IMR-90 (cell line): Measurements from ENCODE around the gene AASS. TPM values are rescaled to one million over a fixed set of nuclear protein-coding genes. Genes with fewer than 3 reads are reported as not detected.
"Not testable (repeated sequence)": the region's sequence is repeated elsewhere in the genome, so short reads cannot be mapped to it uniquely, and the experiment has no call there.

Source experiments
- ATAC-seq: fragments of 200-7000 bp; cut with Tn5 transposase; 2 replicates; pipeline ENCODE4 v1.9.1; 2020; ENCODE audit warnings: low read depth, mild to moderate bottlenecking, moderate library complexity
- BruUV-seq: library from RNA; stranded (reverse); fragments of 400-500 nt; replicated peaks from 2 replicates; lab custom pipeline; 2021; lab: Mats Ljungman, UMichigan
- CTCF ChIA-PET: fragments of 300-600 bp; formaldehyde crosslinking; extraction: SDS; loops from one replicate; lab custom pipeline; 2021; ENCODE audit warnings: antibody characterized with exemption; lab: Yijun Ruan, JAX
- POLR2A ChIA-PET: fragments of 300-600 bp; sonication (Branson Sonifier 250); formaldehyde crosslinking; loops from one replicate; lab custom pipeline; 2022; ENCODE audit warnings: antibody characterized with exemption; ENCODE audit not compliant: unreplicated experiment; lab: Charles Lee
- DNase-seq: peaks from one replicate; pipeline ENCODE4 v3.0.0; 2013
- H2AFZ ChIP-seq: replicated peaks from 2 replicates; pipeline ENCODE3; 2013; ENCODE audit warnings: low read length, mild to moderate bottlenecking; ENCODE audit not compliant: poor library complexity
- H2AK5ac ChIP-seq: 2 replicates; pipeline ENCODE4 v1.6.1; 2013; ENCODE audit warnings: low read depth, low read length, inconsistent platforms
- H2AK9ac ChIP-seq: replicated peaks from 2 replicates; pipeline ENCODE3; 2013; ENCODE audit warnings: mild to moderate bottlenecking, low read depth, low read length, moderate library complexity; ENCODE audit not compliant: poor library complexity
- H2BK120ac ChIP-seq: 2 replicates; pipeline ENCODE4 v1.6.1; 2013; ENCODE audit warnings: low read depth, low read length, inconsistent platforms
- H2BK15ac ChIP-seq: 3 replicates; pipeline ENCODE4 v1.6.1; 2013; ENCODE audit warnings: low read depth, low read length, inconsistent platforms
- H2BK20ac ChIP-seq: 2 replicates; pipeline ENCODE4 v1.6.1; 2013; ENCODE audit warnings: low read depth, mild to moderate bottlenecking, inconsistent platforms, low read length, moderate library complexity
- H2BK5ac ChIP-seq: 2 replicates; pipeline ENCODE4 v1.6.1; 2013; ENCODE audit warnings: mild to moderate bottlenecking, low read depth, low read length, inconsistent platforms; ENCODE audit not compliant: poor library complexity, severe bottlenecking
- H3K14ac ChIP-seq: replicated peaks from 2 replicates; pipeline ENCODE4 v1.6.1; 2013; ENCODE audit warnings: low read depth, low read length, inconsistent platforms
- H3K18ac ChIP-seq: 2 replicates; pipeline ENCODE4 v1.6.1; 2013; ENCODE audit warnings: low read depth, low read length, control low read depth
- H3K23ac ChIP-seq: 2 replicates; pipeline ENCODE4 v1.6.1; 2013; ENCODE audit warnings: low read depth, low read length, inconsistent platforms
- H3K27ac ChIP-seq: 2 replicates; pipeline ENCODE4 v1.5.1; 2013; ENCODE audit warnings: mild to moderate bottlenecking, control low read depth, low read length; ENCODE audit not compliant: insufficient read depth
- H3K27me3 ChIP-seq: 2 replicates; pipeline ENCODE4 v1.6.1; 2013; ENCODE audit warnings: low read length; ENCODE audit not compliant: control insufficient read depth, insufficient read depth
- H3K36me3 ChIP-seq: 2 replicates; pipeline ENCODE4 v1.6.1; 2013; ENCODE audit warnings: low read length, mixed read lengths; ENCODE audit not compliant: control insufficient read depth, insufficient read depth
- H3K4ac ChIP-seq: 2 replicates; pipeline ENCODE4 v1.6.1; 2013; ENCODE audit warnings: low read depth, low read length, inconsistent platforms
- H3K4me1 ChIP-seq: 2 replicates; pipeline ENCODE4 v1.6.1; 2013; ENCODE audit warnings: low read length, mixed read lengths; ENCODE audit not compliant: control insufficient read depth, insufficient read depth
- H3K4me2 ChIP-seq: 2 replicates; pipeline ENCODE4 v1.6.1; 2013; ENCODE audit warnings: low read depth, mild to moderate bottlenecking, control low read depth, low read length, moderate library complexity
- H3K4me3 ChIP-seq: 2 replicates; pipeline ENCODE4 v1.5.1; 2013; ENCODE audit warnings: low read depth, mild to moderate bottlenecking, control low read depth, low read length, moderate library complexity; ENCODE audit not compliant: insufficient read depth
- H3K56ac ChIP-seq: 2 replicates; pipeline ENCODE4 v1.6.1; 2013; ENCODE audit warnings: low read length, inconsistent platforms; ENCODE audit not compliant: insufficient read depth; ENCODE audit errors: extremely low read depth
- H3K79me1 ChIP-seq, 2 experiments: 2 replicates each; pipeline ENCODE4 v1.6.1; 2013; ENCODE audit warnings: low read length in 2 of 2, inconsistent platforms in 1 of 2, low read depth in 1 of 2
- H3K9ac ChIP-seq: 2 replicates; pipeline ENCODE4 v1.6.1; 2013; ENCODE audit warnings: low read depth, low read length, control low read depth
- H3K9me1 ChIP-seq: 2 replicates; pipeline ENCODE4 v1.6.1; 2013; ENCODE audit warnings: low read length, inconsistent platforms; ENCODE audit not compliant: insufficient read depth
- H3K9me3 ChIP-seq: 2 replicates; pipeline ENCODE4 v1.6.1; 2013; ENCODE audit warnings: low read length; ENCODE audit not compliant: control insufficient read depth, insufficient read depth
- H4K20me1 ChIP-seq: 2 replicates; pipeline ENCODE4 v1.6.1; 2013; ENCODE audit warnings: low read length, inconsistent platforms; ENCODE audit not compliant: insufficient read depth
- H4K5ac ChIP-seq: 2 replicates; pipeline ENCODE4 v1.6.1; 2013; ENCODE audit warnings: mild to moderate bottlenecking, low read depth, low read length, control low read depth
- H4K8ac ChIP-seq, 2 experiments: 2 replicates each; pipeline ENCODE4 v1.6.1; 2013; ENCODE audit warnings: low read depth in 2 of 2, low read length in 2 of 2, control low read depth in 1 of 2, inconsistent platforms in 1 of 2
- H4K91ac ChIP-seq: 2 replicates; pipeline ENCODE4 v1.6.1; 2013; ENCODE audit warnings: low read depth, low read length, inconsistent platforms; ENCODE audit not compliant: insufficient read depth
- WGBS, 2 experiments: methylation state at CpG; one replicate each; pipeline versions ENCODE4 v1.1.5 to v1.1.7; 2013; ENCODE audit warnings: missing lambda C conversion rate in 2 of 2; ENCODE audit not compliant: insufficient read length in 1 of 2; ENCODE audit errors: extremely low coverage in 2 of 2; 5-methylcytosine and 5-hydroxymethylcytosine counted together
- dilution Hi-C: fragments of 300-500 bp; cut with HindIII; formaldehyde crosslinking; loops from one replicate; pipeline ENCODE4 v1.14.3; 2018; ENCODE audit warnings: low sequenced_read_pairs; ENCODE audit not compliant: unreplicated experiment
- in situ Hi-C: fragments of 300-500 bp; cut with MboI; formaldehyde crosslinking; loops from 3 replicates; pipeline ENCODE4 v1.14.3; 2019; ENCODE audit warnings: low sequenced_read_pairs, inconsistent platforms, mixed read lengths
- intact Hi-C: fragments of 100-400 bp; cut with micrococcal nuclease; formaldehyde crosslinking; loops from 2 replicates; pipeline ENCODE4 v1.10.0; 2022
- polyA plus RNA-seq, 3 experiments: library from polyadenylated mRNA; depleted of rRNA; stranded (reverse); fragments of >200 nt; gene quantifications; 2 replicates each; pipeline ENCODE4 v1.2.3, GENCODE V29; 2012; ENCODE audit warnings: low replicate concordance in 1 of 3
- total RNA-seq: library from RNA; depleted of rRNA; stranded (reverse); fragments of >200 nt; gene quantifications from 2 replicates; pipeline ENCODE4 v1.2.3, GENCODE V29; 2012

Gene AASS
- total and polyA plus RNA-seq, 2 of the 4 experiments (the other 2 are of a cell fraction) = 6.1 to 12.9 TPM

DNA sequence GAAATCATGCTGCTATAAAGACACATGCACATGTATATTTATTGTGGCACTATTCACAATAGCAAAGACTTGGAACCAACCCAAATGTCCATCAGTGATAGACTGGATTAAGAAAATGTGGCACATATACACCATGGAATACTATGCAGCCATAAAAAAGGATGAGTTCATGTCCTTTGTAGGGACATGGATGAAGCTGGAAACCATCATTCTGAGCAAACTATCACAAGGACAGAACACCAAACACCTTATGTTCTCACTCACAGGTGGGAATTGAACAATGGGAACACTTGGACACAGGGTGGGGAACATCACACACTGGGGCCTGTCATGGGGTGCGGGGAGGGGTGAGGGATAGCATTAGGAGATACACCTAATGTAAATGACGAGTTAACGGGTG, 9.3 kb downstream of the AASS start:
- H3K56ac ChIP-seq, H4K5ac ChIP-seq, H4K8ac ChIP-seq, in situ Hi-C loops, ATAC-seq, H3K14ac ChIP-seq, H2BK15ac ChIP-seq, H2AK5ac ChIP-seq, DNase-seq, dilution Hi-C loops, H3K27ac ChIP-seq, H3K36me3 ChIP-seq, H3K4me1 ChIP-seq, H3K9ac ChIP-seq, H3K4me2 ChIP-seq, H2BK5ac ChIP-seq, H3K23ac ChIP-seq, H3K27me3 ChIP-seq, H3K4ac ChIP-seq, CTCF ChIA-PET, H2BK20ac ChIP-seq, H3K18ac ChIP-seq, H4K91ac ChIP-seq, BruUV-seq, H4K20me1 ChIP-seq, H2AK9ac ChIP-seq, H2BK120ac ChIP-seq, H3K9me3 ChIP-seq, H2AFZ ChIP-seq, H3K9me1 ChIP-seq, POLR2A ChIA-PET, H3K4me3 ChIP-seq: not testable (repeated sequence)
- intact Hi-C loops = loop anchor here (5.0 kb wide), 1 partner anchor 37 kb away; no protein-coding TSS in a partner anchor
- H3K79me1 ChIP-seq = peaks cover 3 to 26% of the 10 kb centered on the region in 2 experiments
- WGBS, 2 experiments = no CpG with 5 or more reads among the region's 3 CpGs
